ENCODE results near the gene MYRIP. TPM values are rescaled to one million over a fixed set of nuclear protein-coding genes. Genes with fewer than 3 reads are reported as not detected.

The MYRIP gene
- total RNA-seq, 1 experiment from 2014 or later = 19.0 TPM

DNA sequence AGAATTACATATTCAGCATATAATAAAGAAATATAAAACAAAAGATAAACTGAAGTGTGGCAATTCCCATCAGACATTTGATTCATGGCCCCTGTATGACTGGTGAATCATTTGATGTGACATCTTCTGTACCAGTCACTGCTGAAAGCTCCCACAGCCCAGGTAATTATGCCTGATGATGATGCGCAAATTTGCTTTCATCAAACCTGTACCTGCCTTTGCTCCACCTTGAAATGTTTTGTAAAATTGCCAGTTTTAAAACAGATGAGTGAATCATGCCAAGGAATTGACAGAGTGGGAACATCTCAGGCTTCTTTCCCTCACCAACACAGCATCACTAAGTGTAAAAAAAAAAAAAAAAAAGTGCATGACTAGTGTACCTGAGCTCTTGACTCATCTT is 433.6 kb downstream of the MYRIP start:
- Histone ChIP-seq H3K79me2 (ENCODE audit: low read length) (no peaks in the 10 kb centered on the region), H3K4me1 (ENCODE audit: low read length) (peaks cover 10% of the 10 kb centered on the region), H3K4me3 (ENCODE audit: low read length) (no peak overlapping the region), H3K27me3 (ENCODE audit: low read length) (no peaks in the 10 kb centered on the region), H3K9me3 (ENCODE audit: low read length) (no peaks in the 10 kb centered on the region), H2AFZ (ENCODE audit: low read length) (no peak overlapping the region), H3K9ac (ENCODE audit: low read length) (no peak overlapping the region), H3K4me2 (ENCODE audit: low read depth, low read length, poor library complexity, severe bottlenecking) (no peak overlapping the region), H3K27ac (ENCODE audit: low read length) (no peak overlapping the region), H3K36me3 (ENCODE audit: insufficient read depth, low read length) (peaks cover 9% of the 10 kb centered on the region; the same call in 1 of the 2 replicates), H3K9me2 (replicated peaks; ENCODE audit: insufficient read depth, low read length) (no peaks in the 10 kb centered on the region), H4K20me1 (ENCODE audit: insufficient read depth, low read depth, low read length) (no peaks in the 10 kb centered on the region)
- no peak for DNase-seq

- DNase-seq = no peak
- Histone ChIP-seq H3K79me2 (ENCODE audit: low read length) (no peaks in the 10 kb centered on the region), H4K20me1 (ENCODE audit: insufficient read depth, low read depth, low read length) (no peaks in the 10 kb centered on the region), H3K9me2 (replicated peaks; ENCODE audit: insufficient read depth, low read length) (no peaks in the 10 kb centered on the region), H3K4me3 (ENCODE audit: low read length) (no peak overlapping the region), H3K9me3 (ENCODE audit: low read length) (no peaks in the 10 kb centered on the region), H2AFZ (ENCODE audit: low read length) (no peak overlapping the region), H3K4me2 (ENCODE audit: low read depth, low read length, poor library complexity, severe bottlenecking) (no peak overlapping the region), H3K9ac (ENCODE audit: low read length) (no peak overlapping the region), H3K27me3 (ENCODE audit: low read length) (no peaks in the 10 kb centered on the region), H3K27ac (ENCODE audit: low read length) (no peak overlapping the region), H3K36me3 (ENCODE audit: insufficient read depth, low read length) (peaks cover 7% of the 10 kb centered on the region), H3K4me1 (ENCODE audit: low read length) (peaks cover 4% of the 10 kb centered on the region)
These were observed 438.5 kb downstream of the MYRIP start for GRCh38 chr3:40247714-40248454.

- Histone ChIP-seq H3K36me3 (ENCODE audit: insufficient read depth, low read length) (peaks cover 7% of the 10 kb centered on the region), H3K79me2 (ENCODE audit: low read length) (no peaks in the 10 kb centered on the region), H3K27ac (ENCODE audit: low read length) (no peak overlapping the region), H4K20me1 (ENCODE audit: insufficient read depth, low read depth, low read length) (no peaks in the 10 kb centered on the region), H3K4me1 (ENCODE audit: low read length) (no peaks in the 10 kb centered on the region), H3K4me3 (ENCODE audit: low read length) (no peak overlapping the region), H3K27me3 (ENCODE audit: low read length) (no peaks in the 10 kb centered on the region), H3K9me3 (ENCODE audit: low read length) (no peaks in the 10 kb centered on the region), H3K9me2 (replicated peaks; ENCODE audit: insufficient read depth, low read length) (no peaks in the 10 kb centered on the region), H3K9ac (ENCODE audit: low read length) (no peak overlapping the region), H3K4me2 (ENCODE audit: low read depth, low read length, poor library complexity, severe bottlenecking) (no peak overlapping the region), H2AFZ (ENCODE audit: low read length) (no peak overlapping the region)
- no peak for DNase-seq
These were observed 439.2 kb downstream of the MYRIP start for GRCh38 chr3:40248591-40248990.

DNA sequence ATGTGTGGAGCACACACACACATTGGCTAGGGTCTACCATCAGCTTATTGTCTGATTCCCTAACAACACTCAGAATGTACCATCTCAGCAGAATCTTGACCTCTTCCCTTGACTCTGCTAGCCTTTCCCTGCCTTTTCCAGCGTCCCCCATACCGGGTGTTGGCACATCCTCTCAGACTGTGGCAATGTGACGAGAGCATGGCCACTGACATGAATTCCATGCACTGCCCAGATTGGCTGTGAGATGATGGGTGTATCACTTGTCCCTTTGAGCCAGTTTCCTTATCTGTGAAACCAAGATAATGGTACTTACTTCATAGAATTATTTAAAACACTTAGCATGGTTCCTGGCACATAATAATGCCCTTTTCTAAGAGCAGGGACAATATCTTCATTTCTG is 439.8 kb downstream of the MYRIP start:
- no peaks in the 10 kb centered on the region for H4K20me1 ChIP-seq (ENCODE audit: insufficient read depth, low read depth, low read length)
- no peaks in the 10 kb centered on the region for H3K79me2 ChIP-seq (ENCODE audit: low read length)
- H2AFZ ChIP-seq (ENCODE audit: low read length) = no peak overlapping the region
- H3K27ac ChIP-seq (ENCODE audit: low read length) = no peak overlapping the region
- DNase-seq = no peak
- no peaks in the 10 kb centered on the region for H3K27me3 ChIP-seq (ENCODE audit: low read length)
- no peaks in the 10 kb centered on the region for H3K9me3 ChIP-seq (ENCODE audit: low read length)
- no peak overlapping the region for H3K4me3 ChIP-seq (ENCODE audit: low read length)
- H3K36me3 ChIP-seq (ENCODE audit: insufficient read depth, low read length) = peaks cover 7% of the 10 kb centered on the region
- no peak overlapping the region for H3K4me2 ChIP-seq (ENCODE audit: low read depth, low read length, poor library complexity, severe bottlenecking)
- H3K9ac ChIP-seq (ENCODE audit: low read length) = no peak overlapping the region
- no peaks in the 10 kb centered on the region for H3K4me1 ChIP-seq (ENCODE audit: low read length)
- no peaks in the 10 kb centered on the region for H3K9me2 ChIP-seq (replicated peaks; ENCODE audit: insufficient read depth, low read length)

- H3K4me2 ChIP-seq (ENCODE audit: low read depth, low read length, poor library complexity, severe bottlenecking) = no peak overlapping the region
- H4K20me1 ChIP-seq (ENCODE audit: insufficient read depth, low read depth, low read length) = no peaks in the 10 kb centered on the region
- no peaks in the 10 kb centered on the region for H3K27me3 ChIP-seq (ENCODE audit: low read length)
- H3K9me2 ChIP-seq (replicated peaks; ENCODE audit: insufficient read depth, low read length) = no peaks in the 10 kb centered on the region
- H3K9me3 ChIP-seq (ENCODE audit: low read length) = no peaks in the 10 kb centered on the region
- H3K9ac ChIP-seq (ENCODE audit: low read length) = no peak overlapping the region
- no peak overlapping the region for H3K4me3 ChIP-seq (ENCODE audit: low read length)
- H2AFZ ChIP-seq (ENCODE audit: low read length) = no peak overlapping the region
- DNase-seq = no peak
- H3K4me1 ChIP-seq (ENCODE audit: low read length) = no peaks in the 10 kb centered on the region
- no peaks in the 10 kb centered on the region for H3K79me2 ChIP-seq (ENCODE audit: low read length)
- peaks cover 13% of the 10 kb centered on the region for H3K36me3 ChIP-seq (ENCODE audit: insufficient read depth, low read length)
- no peak overlapping the region for H3K27ac ChIP-seq (ENCODE audit: low read length)
These were observed 445.1 kb downstream of the MYRIP start for GRCh38 chr3:40254491-40254890.

GRCh38 chr3:40254891-40255290 is 445.5 kb downstream of the MYRIP start:
- Histone ChIP-seq H3K27ac (ENCODE audit: low read length) (no peak overlapping the region), H3K4me1 (ENCODE audit: low read length) (no peaks in the 10 kb centered on the region), H3K4me3 (ENCODE audit: low read length) (no peak overlapping the region), H2AFZ (ENCODE audit: low read length) (no peak overlapping the region), H3K27me3 (ENCODE audit: low read length) (no peaks in the 10 kb centered on the region), H4K20me1 (ENCODE audit: insufficient read depth, low read depth, low read length) (no peaks in the 10 kb centered on the region), H3K9me2 (replicated peaks; ENCODE audit: insufficient read depth, low read length) (no peaks in the 10 kb centered on the region), H3K9ac (ENCODE audit: low read length) (no peak overlapping the region), H3K36me3 (ENCODE audit: insufficient read depth, low read length) (peaks cover 12% of the 10 kb centered on the region), H3K9me3 (ENCODE audit: low read length) (no peaks in the 10 kb centered on the region), H3K79me2 (ENCODE audit: low read length) (no peaks in the 10 kb centered on the region), H3K4me2 (ENCODE audit: low read depth, low read length, poor library complexity, severe bottlenecking) (no peak overlapping the region)
- no peak for DNase-seq

- Histone ChIP-seq H3K4me2 (ENCODE audit: low read depth, low read length, poor library complexity, severe bottlenecking) (no peak overlapping the region), H3K27ac (ENCODE audit: low read length) (no peak overlapping the region), H4K20me1 (ENCODE audit: insufficient read depth, low read depth, low read length) (no peaks in the 10 kb centered on the region), H3K9ac (ENCODE audit: low read length) (no peak overlapping the region), H2AFZ (ENCODE audit: low read length) (no peak overlapping the region), H3K4me1 (ENCODE audit: low read length) (no peaks in the 10 kb centered on the region), H3K9me2 (replicated peaks; ENCODE audit: insufficient read depth, low read length) (no peaks in the 10 kb centered on the region), H3K9me3 (ENCODE audit: low read length) (no peaks in the 10 kb centered on the region), H3K27me3 (ENCODE audit: low read length) (no peaks in the 10 kb centered on the region), H3K79me2 (ENCODE audit: low read length) (no peaks in the 10 kb centered on the region), H3K4me3 (ENCODE audit: low read length) (no peak overlapping the region), H3K36me3 (ENCODE audit: insufficient read depth, low read length) (peaks cover 12% of the 10 kb centered on the region)
- DNase-seq = no peak
These were observed 446.1 kb downstream of the MYRIP start for GRCh38 chr3:40255532-40255931.

DNA sequence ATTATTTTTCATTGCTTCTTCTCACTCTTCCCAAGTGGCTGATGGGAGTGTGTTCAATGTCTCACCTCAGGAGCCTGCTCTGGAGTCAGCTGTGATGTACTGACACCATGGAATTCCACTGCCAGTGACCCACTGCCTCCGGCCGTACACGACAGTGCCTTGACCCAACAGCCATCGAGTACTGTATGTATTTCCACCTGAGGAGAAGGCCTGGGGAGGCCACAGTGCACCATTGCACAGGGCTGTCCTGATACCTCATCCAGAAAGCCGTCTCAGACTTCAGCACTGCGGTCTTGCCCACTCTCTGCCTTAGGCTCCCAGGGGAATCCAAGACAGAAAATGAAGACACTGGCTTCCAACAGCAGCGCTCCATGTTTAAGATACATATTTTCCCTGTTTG is 448.7 kb downstream of the MYRIP start:
- Histone ChIP-seq H2AFZ (ENCODE audit: low read length) (no peak overlapping the region), H3K9ac (ENCODE audit: low read length) (no peak overlapping the region), H3K79me2 (ENCODE audit: low read length) (no peaks in the 10 kb centered on the region), H3K36me3 (ENCODE audit: insufficient read depth, low read length) (peaks cover 12% of the 10 kb centered on the region; the same call in 1 of the 2 replicates), H3K27me3 (ENCODE audit: low read length) (no peaks in the 10 kb centered on the region), H3K9me3 (ENCODE audit: low read length) (no peaks in the 10 kb centered on the region), H3K9me2 (replicated peaks; ENCODE audit: insufficient read depth, low read length) (no peaks in the 10 kb centered on the region), H3K4me2 (ENCODE audit: low read depth, low read length, poor library complexity, severe bottlenecking) (no peak overlapping the region), H3K4me3 (ENCODE audit: low read length) (no peak overlapping the region), H3K4me1 (ENCODE audit: low read length) (peaks cover under 1% of the 10 kb centered on the region; the same call in 1 of the 2 replicates), H3K27ac (ENCODE audit: low read length) (no peak overlapping the region), H4K20me1 (ENCODE audit: insufficient read depth, low read depth, low read length) (no peaks in the 10 kb centered on the region)
- no peak for DNase-seq

Data from Karpas-422 (cell line).